Brain microvascular endothelial cell (primary cell): ENCODE data around the gene MBD4.

Source experiments
- DNase-seq: peaks from one replicate; pipeline ENCODE4 v3.0.0-alpha.2; 2020
- H3K27ac ChIP-seq: fragments of 250-450 bp; sonication (Bioruptor Pico); 2 replicates; pipeline ENCODE4 v1.5.1; 2020; ENCODE audit warnings: mild to moderate bottlenecking, moderate library complexity
- H3K27me3 ChIP-seq: fragments of 250-450 bp; sonication (Bioruptor Pico); replicated peaks from 2 replicates; pipeline ENCODE4 v1.5.1; 2020; ENCODE audit warnings: mild to moderate bottlenecking
- H3K36me3 ChIP-seq: fragments of 250-450 bp; sonication (Bioruptor Pico); replicated peaks from 2 replicates; pipeline ENCODE4 v1.5.1; 2020; ENCODE audit warnings: mild to moderate bottlenecking
- H3K4me3 ChIP-seq: 2 replicates; pipeline ENCODE4 v1.5.1; 2011; ENCODE audit warnings: low read depth, mild to moderate bottlenecking, control low read depth, low read length, moderate library complexity
- in situ Hi-C: cut with HindIII; loops from 2 replicates; pipeline ENCODE4 v1.10.0; 2017; ENCODE audit warnings: low sequenced_read_pairs, low pct_ligation_motif_present
- TF ChIP-seq, protein P1 (sequence below): IDR thresholded peaks from 2 replicates; pipeline ENCODE4 v1.5.1; 2011; ENCODE audit warnings: low read depth, mild to moderate bottlenecking, moderate library complexity, low read length, control low read depth, inconsistent platforms; ENCODE audit errors: missing control alignments

MBD4 gene

DNA sequence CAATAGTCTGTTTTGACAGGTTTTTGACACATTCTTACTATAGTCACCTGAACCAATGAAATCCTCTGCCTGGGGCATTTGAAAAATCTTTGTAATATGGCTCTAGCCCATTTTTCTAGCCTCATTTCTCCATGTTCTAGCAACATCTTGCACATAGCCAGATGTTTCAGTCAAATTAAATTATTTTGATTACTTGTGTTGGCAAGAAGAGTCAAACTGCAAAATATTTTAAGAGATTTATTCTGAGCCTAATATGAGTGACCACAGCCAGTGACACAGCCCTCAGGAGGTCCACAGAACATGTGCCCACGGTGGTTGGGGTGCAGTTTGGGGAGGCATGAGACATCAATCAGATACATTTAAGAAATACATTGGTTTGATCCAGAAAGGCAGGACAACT is 7.2 kb upstream of the MBD4 start:
- Histone ChIP-seq H3K27ac (no peak overlapping the region), H3K36me3 (no peaks in the 10 kb centered on the region), H3K27me3 (no peaks in the 10 kb centered on the region), H3K4me3 (no peak overlapping the region)
- in situ Hi-C loops, result no loop called here
- DNase-seq, result no peak
- TF ChIP-seq, protein P1, sequence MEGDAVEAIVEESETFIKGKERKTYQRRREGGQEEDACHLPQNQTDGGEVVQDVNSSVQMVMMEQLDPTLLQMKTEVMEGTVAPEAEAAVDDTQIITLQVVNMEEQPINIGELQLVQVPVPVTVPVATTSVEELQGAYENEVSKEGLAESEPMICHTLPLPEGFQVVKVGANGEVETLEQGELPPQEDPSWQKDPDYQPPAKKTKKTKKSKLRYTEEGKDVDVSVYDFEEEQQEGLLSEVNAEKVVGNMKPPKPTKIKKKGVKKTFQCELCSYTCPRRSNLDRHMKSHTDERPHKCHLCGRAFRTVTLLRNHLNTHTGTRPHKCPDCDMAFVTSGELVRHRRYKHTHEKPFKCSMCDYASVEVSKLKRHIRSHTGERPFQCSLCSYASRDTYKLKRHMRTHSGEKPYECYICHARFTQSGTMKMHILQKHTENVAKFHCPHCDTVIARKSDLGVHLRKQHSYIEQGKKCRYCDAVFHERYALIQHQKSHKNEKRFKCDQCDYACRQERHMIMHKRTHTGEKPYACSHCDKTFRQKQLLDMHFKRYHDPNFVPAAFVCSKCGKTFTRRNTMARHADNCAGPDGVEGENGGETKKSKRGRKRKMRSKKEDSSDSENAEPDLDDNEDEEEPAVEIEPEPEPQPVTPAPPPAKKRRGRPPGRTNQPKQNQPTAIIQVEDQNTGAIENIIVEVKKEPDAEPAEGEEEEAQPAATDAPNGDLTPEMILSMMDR, result no peak

DNA sequence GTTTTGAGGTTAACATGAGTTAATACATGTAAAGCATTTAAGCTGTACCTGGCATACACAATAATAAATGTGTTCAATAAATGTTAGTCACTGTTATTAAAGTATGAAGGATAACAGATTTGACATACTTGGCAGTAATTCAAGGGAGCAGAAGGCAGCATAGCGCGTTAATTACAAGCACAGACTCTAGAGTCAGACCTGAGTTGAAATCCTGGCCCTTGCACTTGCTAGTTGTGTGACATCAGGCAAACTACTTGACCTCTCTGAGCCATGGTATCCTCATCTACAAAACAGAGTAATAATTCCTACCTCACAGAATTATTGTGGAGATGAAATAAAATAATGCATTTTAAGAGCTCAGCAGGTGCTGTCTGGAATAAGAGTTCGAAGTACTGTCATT is 5.7 kb upstream of the MBD4 start:
- H3K4me3 ChIP-seq, result no peak overlapping the region
- H3K27me3 ChIP-seq, result no peaks in the 10 kb centered on the region
- in situ Hi-C loops, result no loop called here
- no peaks in the 10 kb centered on the region for H3K36me3 ChIP-seq
- TF ChIP-seq, protein P1, result no peak
- H3K27ac ChIP-seq, result no peak overlapping the region
- DNase-seq, result no peak

DNA sequence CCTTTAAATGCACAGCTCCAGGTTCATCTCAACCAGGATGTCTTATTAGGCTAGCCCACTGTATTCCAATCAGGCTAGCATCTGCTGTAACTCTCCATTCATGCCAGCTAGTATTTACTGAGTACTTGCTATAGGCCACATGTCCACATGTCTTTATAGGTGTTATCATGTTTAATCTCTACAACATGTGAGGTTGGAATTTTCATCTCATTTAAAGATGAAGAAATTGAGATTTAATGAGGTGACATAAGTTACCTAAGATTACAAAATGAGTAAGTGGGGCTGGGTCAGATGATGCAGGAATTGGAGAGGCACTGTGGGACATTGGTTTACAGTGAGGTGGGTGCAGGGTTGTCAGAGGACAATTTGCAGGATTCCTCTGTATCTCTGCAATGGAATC is 3.2 kb upstream of the MBD4 start:
- Histone ChIP-seq H3K27ac (no peak overlapping the region), H3K4me3 (no peak overlapping the region), H3K27me3 (no peaks in the 10 kb centered on the region), H3K36me3 (no peaks in the 10 kb centered on the region)
- DNase-seq, result no peak
- in situ Hi-C loops, result no loop called here
- TF ChIP-seq, protein P1, result no peak

DNA sequence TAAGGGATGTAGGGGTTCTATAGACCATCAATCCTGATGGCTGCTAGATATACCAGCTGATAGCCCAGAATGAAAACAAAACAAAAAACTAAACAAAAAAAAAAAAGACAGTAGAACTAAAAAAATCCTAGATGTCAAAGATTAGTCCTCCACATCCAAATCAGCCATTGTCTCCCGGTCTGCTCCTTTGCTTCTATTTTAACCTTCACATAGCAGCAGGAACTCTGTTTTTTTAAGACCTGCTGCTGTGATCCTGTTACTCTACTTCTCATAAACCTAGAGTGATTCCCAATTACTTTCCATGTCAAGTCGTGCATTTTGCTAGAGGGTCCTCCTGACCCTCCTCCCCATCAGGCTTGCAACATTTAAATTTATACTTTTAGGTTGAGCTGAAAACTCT is 2.7 kb upstream of the MBD4 start:
- in situ Hi-C loops, result no loop called here
- no peak for DNase-seq
- Histone ChIP-seq H3K27ac (no peak overlapping the region), H3K36me3 (peaks cover 2% of the 10 kb centered on the region), H3K4me3 (no peak overlapping the region), H3K27me3 (no peaks in the 10 kb centered on the region)
- TF ChIP-seq, protein P1, result no peak

DNA sequence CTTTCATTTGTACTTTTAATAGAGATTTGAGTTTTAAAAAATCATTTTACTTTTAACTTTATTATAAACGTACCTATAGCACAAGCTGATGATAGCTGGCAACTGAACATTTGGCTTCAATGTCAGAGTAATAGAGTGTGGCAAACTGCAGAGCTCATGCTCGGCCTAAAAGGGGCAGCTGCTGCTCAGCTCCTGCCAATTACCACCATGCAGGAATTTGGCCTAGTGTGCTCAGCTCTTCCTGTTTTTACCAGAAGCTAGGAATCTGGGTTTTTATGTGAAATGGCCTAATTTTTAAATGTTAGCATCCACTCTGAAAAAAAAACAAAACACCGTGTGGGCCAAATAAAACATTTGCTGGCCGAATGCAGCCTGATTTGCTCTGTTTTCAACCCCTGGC is 2.0 kb upstream of the MBD4 start:
- no peak overlapping the region for H3K4me3 ChIP-seq
- H3K27ac ChIP-seq, result no peak overlapping the region
- peaks cover 2% of the 10 kb centered on the region for H3K36me3 ChIP-seq
- no peak for DNase-seq
- in situ Hi-C loops, result no loop called here
- TF ChIP-seq, protein P1, result peak; percentile 8
- no peaks in the 10 kb centered on the region for H3K27me3 ChIP-seq

DNA sequence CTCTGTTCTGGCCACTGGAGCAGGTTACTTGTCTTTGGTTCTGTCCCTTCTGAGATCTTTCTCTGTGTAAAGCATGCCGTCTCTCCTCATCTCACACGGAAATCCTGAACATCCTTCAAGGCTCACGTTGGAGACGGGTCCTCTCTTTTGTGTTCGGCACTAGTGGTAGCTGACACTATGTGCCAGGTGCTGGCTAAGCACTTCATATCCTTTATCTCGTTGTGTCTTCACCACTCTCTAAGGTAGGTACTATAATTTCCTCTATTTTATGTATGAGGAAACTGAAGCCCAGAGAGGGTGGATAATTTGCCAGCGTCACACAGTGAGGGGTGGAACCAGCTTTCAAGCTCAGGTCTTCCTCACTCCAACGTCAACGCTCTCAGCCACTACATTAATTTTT is 1.5 kb upstream of the MBD4 start:
- TF ChIP-seq, protein P1, result no peak
- H3K27me3 ChIP-seq, result no peaks in the 10 kb centered on the region
- in situ Hi-C loops, result no loop called here
- no peak for DNase-seq
- H3K36me3 ChIP-seq, result peaks cover 2% of the 10 kb centered on the region
- H3K4me3 ChIP-seq, result peak overlapping the region; percentile 97
- H3K27ac ChIP-seq, result peak overlapping the region; percentile 93
